ENCODE measurements around the gene KIF26B.

DNA sequence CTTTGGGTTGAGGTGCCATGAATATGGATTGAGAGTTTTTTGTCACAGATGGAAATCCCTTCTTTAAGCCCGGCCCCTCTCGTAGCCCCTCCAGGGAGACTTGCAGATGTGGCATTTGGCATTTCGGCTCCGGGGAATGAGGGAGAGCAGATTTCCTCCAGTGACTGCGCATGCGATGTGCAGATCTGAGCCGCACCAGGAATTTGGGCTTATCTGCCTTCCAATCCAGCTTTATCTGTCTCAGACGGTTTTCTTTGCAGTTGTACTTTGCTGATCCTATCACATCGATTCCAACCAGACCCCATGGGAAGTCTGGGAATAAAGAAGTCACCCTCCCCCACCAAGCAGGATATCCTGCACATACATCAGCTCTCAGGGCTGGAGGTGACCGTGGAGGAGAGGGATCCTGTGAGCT lies 11.7 kb downstream of the KIF26B start:
- TF ChIP-seq CTCF (IDR thresholded peaks at IDR 0.05) = no peak
- TF ChIP-seq POLR2A (IDR thresholded peaks at IDR 0.05) = no peak
- TF ChIP-seq POLR2AphosphoS5 (IDR thresholded peaks at IDR 0.05) = no peak
- no peak for TF ChIP-seq EP300 (IDR thresholded peaks at IDR 0.05)

All from stomach (tissue), 4 donors.